ENCODE measurements around the gene CAPZB.
A peak's percentile ranks its signal among the peaks of the same experiment; 100 is the strongest.

Gene CAPZB

DNA sequence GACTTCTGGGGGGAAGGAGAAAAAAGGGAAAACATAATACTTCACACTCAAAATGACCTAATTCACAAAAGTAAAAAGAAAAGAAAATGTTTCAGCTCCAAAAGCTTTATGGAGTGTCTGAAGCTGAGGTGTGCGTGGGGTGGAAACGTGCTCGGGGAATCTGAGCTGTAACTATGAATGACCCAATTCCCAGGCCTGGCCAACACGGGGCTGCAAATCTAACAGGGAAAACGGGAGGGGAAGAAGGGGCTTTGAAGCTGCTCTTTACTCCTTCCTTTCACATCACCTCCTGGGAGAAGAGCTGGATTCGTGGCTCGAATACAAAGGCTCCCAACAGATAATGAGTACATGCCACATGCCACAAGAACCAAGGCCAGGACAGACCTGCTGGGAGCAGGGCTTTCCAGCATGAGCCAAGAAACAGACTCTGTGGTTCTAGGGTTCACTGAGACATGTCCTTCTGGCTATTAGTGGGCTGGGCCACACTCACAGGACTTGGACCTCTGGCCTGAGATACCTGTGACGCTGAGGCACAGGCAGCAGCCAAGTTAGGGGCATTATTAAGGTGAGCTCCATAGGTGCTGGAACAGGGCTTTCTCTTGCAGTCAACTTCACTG, 121.7 kb downstream of the CAPZB start:
- DNase-seq: no peak

DNA sequence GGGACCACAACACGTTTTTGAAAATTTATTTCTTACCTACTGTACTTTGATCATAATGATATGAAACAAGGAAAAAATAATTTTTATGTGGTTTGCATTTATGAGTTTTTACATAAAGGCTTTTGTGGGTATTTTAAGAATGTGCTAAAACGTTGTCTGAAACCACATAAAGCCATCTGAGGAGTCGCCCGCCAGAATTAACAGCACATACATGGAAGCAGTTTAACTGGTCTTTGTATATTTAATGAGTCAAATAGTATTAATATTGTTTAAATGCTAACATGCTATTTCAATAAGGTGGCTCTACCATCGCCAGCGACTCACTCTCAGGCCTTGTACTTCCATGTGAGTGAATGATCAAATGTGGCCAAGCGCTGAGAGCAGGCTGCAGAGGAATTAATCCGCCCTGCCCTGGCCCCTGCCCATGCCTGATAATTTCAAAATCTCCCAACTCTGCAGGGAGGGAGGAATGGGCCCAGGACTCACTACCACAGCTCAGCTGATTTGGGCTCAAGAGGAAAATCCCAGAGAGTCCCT, 123.7 kb downstream of the CAPZB start:
- DNase-seq: no peak

DNA sequence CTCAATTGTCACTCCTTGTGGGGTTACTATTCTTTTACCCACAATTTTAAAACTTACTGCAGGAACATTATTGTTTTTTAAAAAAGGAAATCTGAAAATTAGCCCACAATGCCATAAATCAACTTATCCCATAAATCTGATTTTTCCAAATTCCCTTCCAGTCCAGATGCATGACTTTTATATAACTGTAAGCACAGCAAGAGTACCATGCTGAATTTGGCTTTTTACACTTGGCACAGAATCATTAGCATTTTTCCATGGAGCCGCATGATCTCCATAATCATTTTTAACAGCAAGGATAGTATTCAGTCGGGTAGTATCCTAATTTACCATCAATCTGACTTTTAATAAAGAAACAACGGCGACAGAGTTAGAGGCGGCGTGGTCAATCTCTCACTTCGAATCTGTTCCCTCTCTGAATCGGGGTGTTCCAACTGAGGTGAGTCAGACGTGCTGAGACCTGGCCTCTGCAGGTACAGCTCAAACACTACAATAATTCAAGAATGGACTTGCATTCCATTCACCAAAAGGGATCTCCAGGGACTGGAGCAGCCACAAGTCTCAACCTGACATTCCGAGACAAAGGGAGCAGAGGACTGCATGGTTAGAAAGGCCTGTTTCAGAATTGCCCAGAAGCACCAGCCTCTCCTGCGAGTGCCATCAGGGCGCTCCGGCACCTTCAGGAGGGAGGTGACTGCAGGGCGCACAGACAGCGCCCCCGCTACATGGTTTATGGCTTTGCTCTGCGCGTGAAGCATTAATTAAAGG, 124.3 kb downstream of the CAPZB start:
- no peak for DNase-seq

DNA sequence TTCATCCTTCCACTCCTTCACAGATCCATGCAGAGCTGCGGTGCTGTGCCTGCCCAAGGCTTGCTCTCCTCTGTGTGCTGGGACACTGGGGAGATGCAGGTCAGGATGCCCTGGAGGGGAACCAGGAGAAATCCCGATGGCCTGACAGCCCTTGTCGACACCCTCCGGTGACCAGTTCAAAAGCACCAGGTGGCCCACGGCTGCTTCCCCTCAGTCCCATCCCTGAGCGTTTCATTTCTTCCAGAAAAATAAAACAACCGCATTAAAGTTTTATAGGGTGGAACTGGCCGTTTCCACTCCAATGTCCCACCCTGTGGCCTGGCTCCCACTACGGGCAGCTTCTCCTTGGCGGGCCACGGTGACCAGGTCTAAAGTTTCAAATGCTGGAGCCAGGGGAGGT, 124.9 kb downstream of the CAPZB start:
- no peak for DNase-seq

DNA sequence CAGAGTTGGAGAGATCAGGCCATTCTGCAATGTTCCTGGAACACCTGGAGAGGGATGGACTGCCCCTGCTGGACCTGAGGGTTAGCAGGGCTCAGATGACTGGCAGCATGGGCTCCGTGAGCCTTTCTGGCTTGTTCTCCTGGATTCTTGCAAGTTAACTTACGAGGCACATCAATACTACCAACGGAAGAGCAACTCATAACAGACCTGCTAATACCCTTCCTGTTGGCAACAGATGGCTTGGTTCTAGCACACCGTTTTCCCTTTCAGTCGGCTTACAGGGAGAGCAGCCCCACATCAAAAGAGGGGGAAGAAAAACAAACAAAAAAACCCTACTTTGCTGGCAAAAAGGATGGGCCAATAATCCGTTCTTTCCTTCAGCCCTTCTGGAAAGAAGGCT, 125.3 kb downstream of the CAPZB start:
- DNase-seq: no peak

DNA sequence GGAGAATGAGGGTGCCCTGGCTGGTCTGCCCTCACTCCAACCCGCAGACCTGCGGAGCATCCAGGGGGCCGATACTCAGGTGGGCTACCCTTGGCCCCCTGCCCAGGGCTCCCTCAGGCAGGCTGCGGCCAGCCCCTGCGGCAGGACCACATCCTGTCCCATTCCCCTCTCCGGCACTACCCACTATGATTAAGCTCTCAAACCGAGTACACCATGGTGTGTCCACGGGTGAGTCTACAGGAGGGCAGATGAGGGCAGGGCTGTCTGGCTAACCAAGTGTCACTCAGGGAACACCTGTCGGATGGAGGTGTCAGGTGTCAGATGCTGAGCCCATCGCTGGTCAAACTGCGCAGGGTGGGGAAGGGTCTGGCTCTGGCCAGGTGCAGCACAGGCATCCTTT, 126.0 kb downstream of the CAPZB start:
- DNase-seq: no peak

DNA sequence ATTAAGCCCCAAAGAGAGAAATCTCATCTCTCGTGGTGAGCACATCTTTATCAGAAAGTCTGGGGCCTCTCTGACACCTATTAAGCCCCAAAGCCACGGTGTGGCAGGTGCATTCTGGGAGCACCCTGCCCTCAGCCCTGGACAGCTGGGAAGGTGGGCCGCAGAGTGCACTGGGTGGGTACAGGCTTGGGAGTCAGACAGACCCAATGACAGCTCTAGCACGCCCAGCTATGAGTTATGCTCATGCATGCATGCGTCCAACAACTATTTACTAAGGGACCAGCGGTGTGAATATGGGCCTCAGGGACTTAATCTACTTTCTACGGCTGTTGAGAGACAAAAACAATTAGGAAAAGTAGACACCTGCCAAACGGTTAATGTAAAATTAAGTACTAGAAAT, 126.6 kb downstream of the CAPZB start:
- DNase-seq: no peak

DNA sequence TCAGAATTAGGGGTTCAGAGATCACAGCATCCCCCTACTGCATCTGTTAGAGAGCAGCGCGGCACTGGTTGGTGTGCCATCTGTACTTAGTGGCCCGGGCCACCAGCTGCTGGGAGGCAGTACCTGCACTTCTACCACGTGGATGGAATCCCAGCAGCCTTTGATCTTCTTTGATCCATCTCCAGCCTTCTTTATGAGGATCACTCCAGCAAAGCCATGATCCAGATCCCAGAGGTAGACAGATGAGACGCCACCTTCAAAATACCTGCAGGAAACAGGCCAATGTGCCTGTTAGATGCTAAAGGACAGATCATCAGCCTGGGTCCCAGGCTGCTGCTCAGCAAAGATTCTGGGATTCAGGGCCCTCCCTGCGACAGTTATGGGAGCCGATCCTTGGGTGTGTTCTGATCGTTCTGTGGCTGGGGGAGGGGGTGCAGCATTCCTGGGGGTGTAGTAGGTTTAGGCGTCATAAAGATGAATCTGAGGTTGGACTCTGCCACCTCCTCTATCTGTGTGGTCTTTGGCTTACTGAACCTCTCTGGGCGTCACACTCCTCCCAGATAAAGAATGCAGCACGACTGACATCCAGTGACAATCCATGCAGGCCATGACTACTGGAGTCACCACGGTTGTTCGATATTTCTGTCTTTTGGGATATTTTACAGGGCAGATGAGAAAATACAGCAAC, 127.9 kb downstream of the CAPZB start:
- no peak for DNase-seq

DNA sequence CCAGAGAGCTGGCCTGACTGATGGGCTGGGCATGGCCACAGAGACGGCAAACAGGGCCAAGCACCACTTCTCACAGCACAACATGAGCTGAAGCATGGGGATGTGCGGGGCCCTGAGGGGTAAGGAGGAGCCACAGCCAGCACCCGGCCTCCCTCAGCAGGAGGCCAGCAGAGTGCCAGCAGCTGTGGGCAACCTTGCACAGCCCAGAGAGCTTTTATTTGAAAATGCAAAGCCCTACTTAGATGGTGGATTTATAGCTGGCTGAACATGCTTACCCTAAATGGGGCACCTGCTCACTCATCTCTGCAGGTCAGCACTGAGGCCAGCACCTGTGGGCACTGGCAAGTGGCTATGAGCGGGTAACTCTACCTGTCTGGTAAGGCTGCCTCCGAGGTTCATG, 129.1 kb downstream of the CAPZB start:
- DNase-seq: no peak

DNA sequence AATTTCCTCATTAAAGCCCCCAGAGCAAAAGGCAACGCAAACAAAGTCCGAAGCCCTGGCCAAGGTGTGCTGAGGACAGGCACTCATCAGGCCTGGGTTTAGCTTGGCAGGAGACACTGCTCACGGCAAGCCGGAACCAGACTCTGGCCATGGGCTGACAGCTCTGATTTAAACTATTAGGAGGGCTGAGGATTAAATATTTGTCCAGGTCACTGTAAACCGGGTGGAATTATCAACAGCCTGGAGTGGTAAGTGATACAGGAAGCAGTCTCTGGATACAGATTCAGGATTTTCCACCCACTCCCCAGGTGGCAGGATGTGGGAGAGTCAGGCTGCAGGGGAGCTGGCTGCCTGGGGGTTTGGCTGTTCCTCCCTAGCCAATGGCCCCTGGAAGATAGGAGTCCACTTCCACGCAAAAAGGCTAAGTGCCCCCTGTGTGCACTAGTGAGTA, 130.8 kb downstream of the CAPZB start:
- no peak for DNase-seq

DNA sequence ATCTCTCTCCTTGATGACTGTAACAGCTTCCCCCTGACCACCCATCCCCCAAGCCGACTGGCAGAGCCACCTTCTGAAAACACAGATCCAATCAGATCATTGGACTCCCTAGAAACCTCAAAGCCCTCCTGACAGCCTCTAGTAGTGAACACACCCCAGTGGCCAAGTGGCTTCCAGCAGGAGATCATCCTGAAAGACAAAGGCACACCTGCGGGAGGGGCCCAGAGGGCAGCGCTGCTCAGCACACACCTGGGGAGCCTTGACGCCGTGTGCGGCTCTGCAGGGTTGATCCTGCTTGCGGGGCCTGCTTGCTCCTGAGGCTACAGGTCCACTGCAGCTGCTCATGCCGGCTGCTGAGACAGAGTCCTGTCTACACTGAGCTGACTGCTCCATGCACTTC, 131.7 kb downstream of the CAPZB start:
- no peak for DNase-seq

DNA sequence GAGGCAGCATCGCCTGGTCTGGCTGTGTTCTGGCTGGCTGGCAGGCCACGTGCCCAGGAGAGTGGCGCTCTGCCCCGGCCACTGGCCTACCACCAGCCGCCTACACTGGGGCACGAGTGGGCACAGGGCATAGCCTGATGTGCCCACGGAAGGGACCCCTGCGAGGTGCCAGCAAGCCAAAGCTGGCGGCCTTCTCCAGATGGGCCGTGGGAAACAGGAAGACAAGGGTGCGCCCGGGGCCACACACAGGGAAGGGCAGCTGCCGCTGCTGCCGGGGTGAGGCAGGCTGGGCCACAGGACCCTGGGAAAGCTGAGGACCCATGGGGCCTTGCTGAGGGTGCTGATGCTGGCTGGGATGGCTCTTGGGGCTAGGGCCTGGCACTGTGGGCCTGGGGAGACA, 132.5 kb downstream of the CAPZB start:
- no peak for DNase-seq

DNA sequence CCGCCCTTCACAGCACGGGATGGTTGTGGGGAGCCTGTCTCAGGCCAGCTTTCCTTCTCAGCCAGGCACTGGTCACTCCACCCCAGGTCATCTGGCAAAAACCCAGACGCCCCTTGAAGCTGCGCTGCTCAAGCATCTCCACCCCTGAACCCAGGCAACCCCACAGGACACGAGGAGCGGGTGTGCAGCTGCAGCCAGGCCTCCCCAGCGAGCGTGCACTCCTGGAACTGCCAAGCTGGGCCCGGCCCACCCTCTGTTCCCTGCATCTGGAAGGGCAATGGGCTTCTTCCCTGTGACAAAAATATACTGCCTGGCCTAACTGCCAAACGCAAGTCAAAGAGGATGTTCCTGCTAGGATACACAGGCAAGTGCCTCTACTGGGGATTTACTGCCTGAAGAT, 133.5 kb downstream of the CAPZB start:
- DNase-seq: no peak

DNA sequence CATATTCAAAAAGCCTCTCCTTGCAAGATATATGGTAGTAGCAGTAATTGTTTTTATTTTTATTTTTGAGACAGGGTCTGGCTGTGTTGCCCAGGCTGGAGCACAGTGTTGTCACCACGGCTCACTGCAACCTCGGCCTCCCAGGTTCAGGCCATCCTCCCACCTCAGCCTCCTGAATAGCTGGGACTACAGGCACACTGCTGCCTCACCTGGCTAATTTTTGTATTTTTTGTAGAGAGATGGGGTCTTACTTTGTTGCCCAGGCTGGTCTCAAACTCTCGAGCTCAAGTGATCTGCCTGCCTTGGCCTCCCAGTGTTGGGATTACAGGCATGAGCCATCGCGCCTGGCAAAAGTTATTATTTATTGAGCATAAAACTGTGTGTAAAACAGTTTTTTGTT, 134.8 kb downstream of the CAPZB start:
- DNase-seq: no peak

DNA sequence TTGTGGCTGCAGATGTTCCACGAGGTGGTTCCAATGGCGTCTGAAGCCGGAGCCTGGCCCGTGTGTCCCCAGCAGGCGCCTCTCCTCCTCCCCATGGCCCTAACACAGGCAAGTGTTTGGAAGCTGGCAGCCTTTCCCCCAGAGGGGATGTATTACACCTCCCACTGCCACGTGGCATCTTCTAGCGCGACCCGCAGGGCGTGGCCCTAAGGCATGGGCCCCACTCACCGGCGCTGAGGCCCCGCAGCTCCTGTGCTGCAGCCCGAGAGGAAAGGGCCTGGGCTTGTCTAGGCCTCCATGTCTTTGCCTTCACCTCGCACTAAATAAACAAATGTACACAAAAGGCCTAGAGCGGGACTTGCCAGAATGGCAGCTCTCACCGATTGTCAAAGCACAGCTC, 135.3 kb downstream of the CAPZB start:
- no peak for DNase-seq

DNA sequence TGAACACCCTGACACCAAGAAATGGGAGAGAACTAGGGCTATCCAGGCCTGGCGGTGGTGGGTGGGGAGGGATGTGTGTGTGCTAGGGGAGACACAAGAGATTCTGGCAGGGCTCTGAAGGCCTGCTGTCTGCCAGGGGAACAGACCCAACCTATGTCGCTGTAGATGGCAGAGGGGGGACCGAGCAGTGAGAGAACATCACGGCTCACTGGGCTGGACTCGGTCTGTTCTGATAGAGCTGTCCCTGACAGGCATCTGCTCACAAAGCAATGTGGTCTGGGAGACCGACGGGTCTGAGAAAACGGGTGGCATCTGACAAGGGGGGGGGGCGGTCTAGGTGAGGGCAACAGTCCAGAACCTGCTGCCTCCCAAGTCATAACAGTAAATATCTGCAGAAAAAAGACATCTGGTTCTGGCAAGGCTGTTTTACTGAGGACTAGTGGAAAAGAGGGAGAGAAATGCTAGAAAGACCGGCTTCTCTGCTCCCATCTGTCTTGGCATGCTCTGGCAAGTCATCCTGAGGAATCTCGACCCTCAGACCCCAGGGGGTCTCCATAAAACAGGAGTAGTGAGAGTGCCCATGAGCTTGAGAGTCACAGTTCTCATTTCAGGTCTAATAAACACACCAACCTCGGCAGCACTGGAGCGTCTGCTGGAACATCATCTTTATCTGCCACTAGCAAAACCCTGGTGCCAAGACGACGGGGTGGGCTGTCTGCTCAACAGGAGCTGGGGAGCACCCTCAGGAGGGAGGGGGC, 136.7 kb downstream of the CAPZB start:
- DNase-seq: no peak

DNA sequence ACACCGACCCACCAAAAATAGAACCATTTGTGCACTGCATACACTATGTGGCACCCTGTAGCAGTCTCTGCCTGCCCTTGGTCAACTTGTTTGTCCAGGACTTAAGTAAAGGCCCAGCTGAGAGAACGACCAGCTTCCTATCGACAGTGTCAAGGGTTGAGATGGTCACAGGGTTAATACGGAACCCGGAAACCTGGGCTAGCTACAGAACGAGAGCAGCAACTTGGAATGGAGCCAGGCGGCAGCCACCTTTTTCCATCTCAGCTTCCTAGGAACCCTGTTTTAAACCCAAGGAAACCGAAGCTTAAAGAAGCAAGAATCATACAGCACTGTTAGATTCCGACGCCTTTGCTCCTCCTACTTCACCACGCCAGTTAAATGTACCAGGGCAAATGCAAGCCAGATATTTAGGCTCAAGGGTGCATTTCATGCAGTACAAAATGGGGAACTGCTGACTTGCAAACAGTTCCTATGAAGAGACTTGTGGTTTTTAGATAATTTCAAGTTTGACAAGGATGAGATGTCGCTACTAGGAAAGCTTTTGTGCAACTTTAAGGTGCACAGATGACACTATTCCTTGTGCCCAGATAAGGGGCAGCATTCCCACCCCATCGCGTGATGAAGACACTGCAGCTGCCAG, 137.7 kb downstream of the CAPZB start:
- peak; percentile 72 for DNase-seq

DNA sequence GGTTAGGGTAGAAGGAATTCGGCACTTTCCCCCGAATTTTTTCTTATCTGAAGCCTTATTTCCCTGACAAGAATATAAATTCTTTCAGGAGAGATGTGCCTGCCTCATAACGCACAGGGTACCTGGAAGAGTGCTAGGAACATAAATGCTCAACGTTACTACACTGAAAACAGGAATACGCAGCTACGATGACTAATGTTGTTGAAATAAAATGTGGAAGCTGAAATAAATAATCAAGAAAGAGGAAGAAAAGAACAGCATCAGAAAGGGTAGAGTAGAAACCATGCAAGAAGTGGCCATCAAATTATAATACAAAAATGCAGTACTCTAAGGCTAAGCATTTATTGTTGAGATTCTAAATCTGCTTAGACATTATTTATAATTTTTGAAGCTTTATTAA, 139.3 kb downstream of the CAPZB start:
- no peak for DNase-seq

DNA sequence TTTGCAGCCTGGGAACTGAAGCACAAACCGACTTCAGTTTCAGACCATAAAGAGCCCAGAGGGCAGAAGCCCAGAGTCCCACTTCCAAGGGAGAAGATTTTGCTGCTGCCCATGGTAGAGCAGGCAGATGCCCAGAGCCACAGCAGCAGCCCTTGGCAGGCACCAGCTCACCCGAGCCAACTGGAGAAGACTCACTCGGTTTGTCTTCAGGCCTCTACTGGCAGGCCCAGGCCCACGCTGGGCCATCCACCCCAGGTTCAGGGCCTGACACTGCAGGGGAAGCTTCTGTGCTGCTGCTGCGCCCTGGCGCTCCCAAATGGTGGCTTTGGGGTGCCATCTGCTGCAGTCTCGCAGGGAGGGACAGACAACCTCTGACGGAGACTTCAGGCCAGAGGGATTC, 139.9 kb downstream of the CAPZB start:
- DNase-seq: no peak

DNA sequence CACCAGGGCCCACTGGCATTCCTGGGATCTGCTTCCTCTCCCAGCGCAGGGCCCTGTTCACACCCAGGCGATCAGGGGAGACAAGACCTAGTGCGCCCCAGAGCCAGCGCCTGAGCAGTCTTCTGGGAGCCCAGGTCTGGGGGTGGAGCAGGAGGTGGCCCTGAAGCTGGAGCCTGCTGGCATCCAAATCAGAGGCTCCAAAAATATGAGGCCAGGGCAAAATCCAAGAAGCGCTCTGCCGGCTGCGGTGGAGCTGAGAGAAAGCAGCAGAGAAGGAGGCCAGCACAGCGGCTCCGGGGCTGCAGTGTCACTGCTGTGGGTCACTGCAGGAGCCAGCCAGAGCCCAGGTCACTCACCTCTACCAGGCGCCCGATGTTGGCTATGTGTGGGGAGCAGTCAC, 140.5 kb downstream of the CAPZB start:
- DNase-seq: no peak

DNA sequence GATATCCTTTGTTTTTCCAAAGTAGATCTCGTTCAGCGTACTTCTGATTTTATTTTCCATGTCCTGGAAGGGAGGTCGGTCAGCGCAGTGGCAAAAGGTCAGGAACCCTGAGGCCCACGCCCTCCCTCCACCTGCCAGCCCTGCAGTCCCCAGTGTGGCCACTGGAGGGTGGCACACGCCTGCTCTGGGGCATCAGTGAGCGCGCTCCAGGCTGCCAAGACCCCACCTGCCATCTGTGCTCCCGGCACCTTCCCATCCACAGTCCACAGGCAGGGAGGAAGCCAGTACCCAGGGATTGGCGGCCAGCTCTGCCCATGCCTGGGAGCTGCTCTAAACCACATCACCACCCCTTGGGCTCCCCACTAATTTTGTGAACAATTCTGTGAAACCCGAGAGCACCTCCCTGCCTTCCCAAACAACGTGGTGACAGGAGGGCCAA, 140.9 kb downstream of the CAPZB start:
- DNase-seq: peak; percentile 39

DNA sequence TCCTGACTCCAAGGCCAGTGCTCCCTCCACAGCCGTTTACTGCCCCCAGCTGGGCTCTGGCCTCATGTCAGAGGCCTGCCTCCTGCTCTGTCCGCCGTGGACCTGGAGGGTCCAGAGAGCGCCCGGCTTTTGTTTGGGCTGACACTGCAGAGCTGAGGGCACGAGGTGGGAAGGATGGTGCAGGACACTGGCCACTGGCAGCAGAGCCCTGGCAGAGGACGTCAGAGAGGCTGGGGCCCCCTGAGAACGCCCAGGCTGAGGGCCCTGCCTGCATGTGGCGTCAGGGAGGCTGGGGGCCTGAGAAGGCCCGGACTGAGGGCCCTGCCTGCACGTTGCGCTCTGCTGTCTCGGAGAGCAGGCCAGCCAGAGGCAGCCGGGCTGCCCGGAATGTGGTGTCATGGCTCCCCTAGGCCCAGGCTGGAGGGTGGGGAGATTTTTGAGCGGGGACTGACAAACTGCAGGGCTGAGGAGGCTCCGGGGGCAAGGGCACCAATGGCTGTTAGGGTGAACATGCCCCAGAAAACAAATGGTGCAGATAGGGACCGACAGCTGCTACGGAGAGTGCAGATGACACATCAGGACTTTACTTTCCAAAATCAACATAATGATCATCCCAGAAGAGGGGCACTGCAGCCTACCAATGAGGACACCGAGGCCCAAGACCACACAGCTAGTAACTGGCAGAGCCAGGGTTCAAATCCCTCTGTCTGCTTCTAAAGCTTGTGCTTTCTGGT, 141.6 kb downstream of the CAPZB start:
- DNase-seq: no peak
